ENCODE measurements around the gene ERC2.
"Not testable (repeated sequence)": the region's sequence is repeated elsewhere in the genome, so short reads cannot be mapped to it uniquely, and the experiment has no call there.

Gene ERC2

GRCh38 chr3:56303487-56303886 lies 164.8 kb downstream of the ERC2 start:
- no peak for DNase-seq

- no peak for DNase-seq
Measured at GRCh38 chr3:56302417-56302816, 165.8 kb downstream of the ERC2 start.

DNA sequence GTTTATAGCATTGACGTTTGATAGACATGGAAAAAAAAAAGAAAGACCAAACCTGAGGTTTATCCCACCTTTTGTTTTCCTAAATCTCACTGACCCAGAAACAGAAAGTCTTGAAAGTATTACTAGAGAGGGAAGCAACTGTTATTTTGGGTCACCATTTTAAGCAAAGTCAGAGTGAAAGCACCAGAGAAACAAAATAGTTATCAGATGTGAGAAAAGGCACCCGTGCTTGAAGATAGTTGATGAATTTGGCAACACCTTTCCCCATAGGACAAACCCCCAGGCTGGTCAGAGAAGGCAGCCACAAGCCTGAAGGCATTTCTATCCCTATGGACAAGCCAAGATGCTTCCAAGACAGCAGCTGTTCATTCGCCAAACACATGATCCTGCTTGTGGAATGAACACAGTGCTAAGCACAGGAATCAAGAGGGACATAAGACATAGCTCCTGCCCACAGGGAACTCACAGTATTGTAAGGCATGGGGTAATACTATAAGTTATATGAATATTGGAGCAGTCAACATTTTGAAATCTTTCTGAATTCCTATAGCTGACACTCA lies 170.9 kb downstream of the ERC2 start:
- no peak for DNase-seq

GRCh38 chr3:56296361-56296760 lies 171.9 kb downstream of the ERC2 start:
- no peak for DNase-seq

DNA sequence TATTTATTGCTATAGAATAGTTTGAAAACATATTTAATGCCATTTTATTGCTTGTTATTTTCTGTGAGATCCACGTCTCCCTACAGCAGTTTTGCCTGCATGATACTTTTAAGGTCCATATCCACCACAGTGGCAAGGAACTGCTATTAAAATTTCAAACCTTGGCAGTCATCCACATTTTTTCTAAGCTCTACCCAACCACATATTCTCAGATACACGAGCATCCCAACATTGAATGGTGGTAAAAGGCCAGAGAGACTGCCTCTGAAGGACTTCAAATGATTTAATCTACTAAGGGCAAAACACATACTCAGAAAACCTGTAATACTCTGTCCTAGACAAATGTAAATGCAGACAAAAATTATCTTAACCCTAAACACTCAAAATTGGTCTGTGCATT lies 173.1 kb downstream of the ERC2 start:
- DNase-seq = no peak

DNA sequence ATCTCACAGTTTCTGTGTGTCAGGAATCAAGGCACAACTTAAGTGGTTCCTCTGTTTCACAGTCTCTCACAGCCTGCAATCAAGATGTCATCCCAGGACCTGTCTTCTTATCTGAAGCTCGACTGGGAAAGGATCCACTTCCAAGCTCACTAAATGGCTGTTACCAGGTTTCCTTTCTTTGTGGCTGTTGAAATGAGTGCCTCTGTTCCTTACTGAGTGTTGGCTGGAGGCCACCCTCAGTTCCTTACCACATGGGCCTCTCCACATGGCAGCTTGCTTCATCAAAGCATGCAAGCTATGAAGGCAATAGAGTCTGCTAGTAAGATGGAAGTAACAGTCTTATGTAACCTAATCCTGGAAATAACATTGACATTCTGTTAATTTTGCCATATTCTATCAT lies 174.0 kb downstream of the ERC2 start:
- no peak for DNase-seq

DNA sequence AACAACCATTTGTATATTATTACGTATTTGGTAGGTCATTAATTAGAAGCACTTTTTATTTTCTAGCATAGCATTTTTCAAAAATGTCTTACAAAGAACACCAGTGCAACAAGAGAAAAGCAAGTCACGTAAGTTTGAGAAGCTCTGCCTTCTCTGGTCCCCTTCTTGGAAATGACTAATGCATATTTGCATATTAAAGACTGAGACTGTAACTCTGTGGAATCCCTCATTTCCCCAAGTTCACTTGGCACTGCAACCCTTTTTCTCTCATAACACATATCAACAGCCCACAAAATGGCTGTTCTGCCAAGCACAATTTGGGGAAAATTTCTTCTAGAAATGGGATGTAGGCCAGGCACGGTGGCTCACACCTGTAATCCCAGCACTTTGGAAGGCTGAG lies 176.3 kb downstream of the ERC2 start:
- DNase-seq = no peak

DNA sequence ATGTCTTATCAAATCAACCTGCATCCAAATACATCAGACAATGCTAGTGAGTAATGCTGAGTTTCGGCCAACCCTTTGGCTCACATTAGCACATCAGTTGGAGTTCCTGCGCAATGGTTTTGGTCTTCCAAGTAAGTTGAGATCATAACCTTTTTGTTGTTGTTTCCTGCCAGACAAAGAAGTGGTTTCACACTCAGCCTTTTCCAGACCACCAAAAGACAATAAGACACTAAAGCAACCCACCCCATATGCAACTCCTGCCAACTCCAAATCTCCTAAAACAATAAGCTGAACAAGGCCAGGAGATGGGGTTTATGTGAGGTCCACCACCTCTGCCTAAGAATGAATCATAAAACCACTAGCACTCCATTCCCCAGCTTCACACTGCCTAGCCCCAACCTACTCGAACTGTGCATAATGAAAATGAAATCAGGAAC lies 177.0 kb downstream of the ERC2 start:
- DNase-seq = peak; percentile 9

- no peak for DNase-seq
Measured at GRCh38 chr3:56290374-56290773, 177.9 kb downstream of the ERC2 start.

DNA sequence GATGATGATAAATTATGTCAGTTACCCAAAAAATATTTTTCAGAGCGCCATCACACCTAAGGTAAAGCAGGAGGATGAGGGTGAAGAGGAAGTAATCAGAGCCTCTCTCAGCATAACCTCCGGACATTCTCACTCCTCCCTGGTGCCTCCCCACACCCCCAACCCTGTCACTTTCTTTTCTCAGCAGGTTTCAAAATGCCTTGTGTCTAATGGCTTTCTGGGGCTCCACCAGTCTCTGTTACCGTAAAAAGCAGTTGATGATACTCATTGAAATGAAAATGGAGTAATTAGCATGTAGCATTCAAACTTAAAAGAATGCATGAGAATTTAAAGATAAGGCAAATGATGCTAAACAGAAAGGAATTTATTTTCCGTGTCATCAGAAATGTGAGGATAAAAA lies 180.0 kb downstream of the ERC2 start:
- peak; percentile 2 for DNase-seq

DNA sequence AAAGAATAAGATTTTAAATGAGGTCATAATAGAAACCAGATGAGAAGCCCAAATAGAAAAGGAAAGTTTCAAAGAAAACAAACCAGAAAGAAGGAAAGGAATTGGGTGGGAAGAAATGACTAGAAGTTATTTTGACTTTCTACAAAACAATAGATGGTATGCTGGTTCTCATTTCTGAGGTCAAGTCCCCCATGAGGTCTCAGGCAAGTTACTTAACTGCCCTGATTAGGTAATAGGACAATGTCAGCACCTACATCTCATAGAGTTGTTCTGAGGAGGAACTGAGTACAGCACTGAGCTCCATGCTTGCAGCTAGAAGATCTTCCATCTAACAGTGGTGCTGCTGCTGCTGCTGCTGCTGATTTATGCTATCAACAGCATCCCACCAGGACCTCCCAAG lies 185.9 kb downstream of the ERC2 start:
- no peak for DNase-seq

GRCh38 chr3:56277236-56277635 lies 191.0 kb downstream of the ERC2 start:
- DNase-seq = no peak

GRCh38 chr3:56275120-56275519 lies 193.1 kb downstream of the ERC2 start:
- no peak for DNase-seq

- DNase-seq = no peak
Measured at GRCh38 chr3:56269755-56270535, 198.3 kb downstream of the ERC2 start.

DNA sequence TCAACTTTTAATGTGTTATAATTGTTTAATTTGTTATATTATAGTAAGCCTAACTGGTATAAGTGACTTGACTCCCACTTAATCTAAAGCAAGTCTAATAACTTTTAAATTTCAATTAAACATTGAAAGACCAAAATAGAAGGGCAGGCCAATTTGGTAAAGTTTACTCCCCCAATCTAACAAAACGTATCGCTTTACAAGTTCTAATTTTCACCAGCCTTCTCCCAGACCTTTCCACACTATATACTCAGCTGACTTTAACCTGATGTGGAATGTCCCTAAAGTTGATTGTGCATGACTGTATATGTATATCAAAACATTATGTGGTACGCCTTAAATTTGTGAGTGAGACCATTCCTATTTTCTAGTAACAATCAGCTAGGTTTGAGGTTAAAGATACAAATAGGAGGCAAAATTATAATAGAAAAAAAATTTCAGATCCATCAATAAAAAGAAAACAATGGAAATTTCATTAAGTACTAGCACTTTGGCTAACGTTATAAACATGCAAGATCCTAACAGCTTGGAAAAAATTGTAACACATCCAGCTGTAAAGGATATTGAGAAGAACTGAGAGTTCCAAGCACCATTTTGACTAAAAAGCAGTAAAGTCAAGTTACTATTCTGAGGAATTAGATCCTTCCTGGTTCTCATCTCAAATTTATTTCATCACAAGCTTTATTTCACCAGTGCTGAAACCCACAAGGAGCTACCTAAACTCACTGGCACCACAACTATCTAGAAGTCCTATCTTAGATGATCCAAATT lies 199.5 kb downstream of the ERC2 start:
- DNase-seq = no peak

- DNase-seq = not testable (repeated sequence)
Measured at GRCh38 chr3:56261852-56262251, 206.4 kb downstream of the ERC2 start.

- DNase-seq = no peak
Measured at GRCh38 chr3:56260262-56260661, 208.0 kb downstream of the ERC2 start.

DNA sequence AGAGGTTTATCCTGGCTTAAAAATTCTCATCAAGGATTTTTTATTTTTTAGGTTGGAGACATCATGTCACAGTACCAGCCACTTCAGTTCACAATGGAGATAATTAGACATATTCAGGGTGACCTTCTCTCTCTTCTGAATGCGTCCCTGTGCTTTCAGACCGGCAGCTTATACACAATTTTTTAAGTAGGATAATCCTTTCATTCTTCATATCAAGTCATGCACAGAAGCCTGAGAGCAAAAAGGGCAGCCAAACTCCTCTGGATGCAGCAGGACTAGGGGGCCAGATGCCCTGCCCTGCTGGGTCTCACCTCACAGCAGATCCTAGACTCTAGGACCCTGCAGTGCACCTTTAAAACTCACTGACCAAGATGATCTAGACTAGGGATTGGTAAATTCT lies 210.4 kb downstream of the ERC2 start:
- no peak for DNase-seq

DNA sequence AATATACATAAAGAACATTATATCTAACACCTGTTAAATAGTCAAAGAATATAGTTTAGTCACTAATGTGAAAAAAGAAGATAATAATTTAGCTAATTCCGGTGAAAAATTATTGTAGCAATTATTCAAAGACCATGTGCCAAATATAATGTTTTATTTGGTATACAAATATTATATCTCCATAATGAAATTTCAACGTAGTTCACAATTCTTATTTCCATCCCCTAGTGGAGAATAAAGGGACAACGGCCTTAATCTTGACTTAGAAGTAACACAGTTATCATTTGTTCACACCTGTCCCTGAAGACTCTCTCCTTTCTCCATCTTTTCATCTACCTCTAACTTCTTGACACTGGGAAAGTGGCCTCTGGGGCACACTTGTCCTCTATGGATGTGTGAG lies 213.4 kb downstream of the ERC2 start:
- no peak for DNase-seq

DNA sequence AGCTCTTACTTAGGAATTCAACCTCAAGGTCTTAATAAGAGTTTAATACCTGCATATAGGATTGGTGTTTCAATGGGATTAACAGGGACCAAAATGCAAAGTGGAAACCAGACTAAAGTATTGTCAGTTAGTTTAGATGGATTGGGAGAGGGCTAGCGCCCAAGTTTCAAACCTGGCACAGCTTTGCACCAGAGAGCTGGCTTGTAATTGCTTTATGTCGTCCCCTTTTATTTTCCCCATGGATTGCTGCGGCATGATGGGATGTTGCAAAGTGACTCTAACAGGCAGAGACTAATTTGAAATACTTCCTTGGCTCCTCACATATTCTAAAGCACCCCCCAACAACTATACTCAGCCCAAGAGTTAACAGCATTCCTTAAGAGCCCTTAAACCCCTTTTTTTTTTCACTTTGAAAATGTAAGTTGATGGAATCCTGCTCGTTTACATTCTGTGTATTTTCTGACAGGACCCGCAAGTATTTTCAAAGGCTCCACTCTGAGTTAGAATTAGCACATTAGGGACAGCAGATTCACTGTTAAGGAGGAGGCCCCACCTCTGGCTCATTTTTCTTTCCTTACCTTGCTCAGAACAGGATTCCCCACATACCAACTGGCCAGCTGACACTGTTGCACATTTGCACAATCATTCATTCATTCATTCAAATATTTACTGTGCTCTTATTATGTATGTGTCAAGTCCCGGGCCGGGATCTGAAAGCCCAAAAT lies 214.2 kb downstream of the ERC2 start:
- DNase-seq = no peak

GRCh38 chr3:56251343-56251945 lies 216.8 kb downstream of the ERC2 start:
- no peak for DNase-seq

DNA sequence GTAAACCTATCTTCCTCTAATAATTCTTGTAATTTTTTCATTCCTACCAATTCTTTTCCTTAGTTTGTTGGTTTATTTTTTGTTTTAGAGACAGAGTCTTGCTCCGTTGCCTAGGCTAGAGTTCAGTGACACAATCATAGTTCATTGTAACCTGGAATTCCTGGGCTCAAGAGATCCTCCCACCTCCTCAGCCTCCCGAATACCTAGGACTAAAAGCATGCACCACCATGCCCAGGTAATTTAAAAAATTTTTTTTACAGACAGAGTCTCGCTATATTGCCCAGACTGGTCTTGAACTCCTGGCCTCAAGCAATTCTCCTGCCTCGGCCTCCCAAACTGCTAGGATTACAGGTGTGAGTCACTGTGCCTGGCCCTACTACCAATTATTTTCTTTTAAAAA lies 220.2 kb downstream of the ERC2 start:
- no peak for DNase-seq

DNA sequence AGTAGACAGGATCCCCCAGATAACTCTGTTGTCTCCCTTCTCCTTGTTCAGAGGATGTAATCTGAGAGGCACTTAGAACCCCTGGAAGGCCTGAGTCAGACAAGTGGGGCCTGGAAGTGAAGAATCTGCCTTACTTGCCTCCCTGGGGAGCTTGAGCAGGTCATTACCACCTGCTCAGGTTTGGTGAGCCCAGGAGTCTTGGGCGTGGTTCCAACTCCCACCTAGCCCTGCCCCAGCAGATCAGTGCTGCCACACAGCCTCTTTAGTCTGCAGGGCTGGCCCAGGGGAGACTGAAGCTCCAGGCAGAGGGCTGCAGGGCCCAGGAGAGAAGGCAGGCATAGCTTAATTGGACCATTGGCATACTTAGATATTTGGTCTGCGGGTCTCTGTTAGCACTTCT lies 230.0 kb downstream of the ERC2 start:
- no peak for DNase-seq
